K562 (cell line): ENCODE data around the gene ELMO3. TPM values are rescaled to one million over a fixed set of nuclear protein-coding genes. Genes with fewer than 3 reads are reported as not detected.

Experiments used
- ARNT ChIP-seq, 2 experiments: fragments of 450-650 bp; IDR thresholded peaks; 2 replicates each; pipeline ENCODE4 v1.6.1; 2016; ENCODE audit warnings: mild to moderate bottlenecking in 1 of 2
- CREM ChIP-seq: IDR thresholded peaks from 2 replicates; pipeline ENCODE4 v1.6.1; 2014; ENCODE audit warnings: antibody characterized with exemption, low read depth
- CTBP1 ChIP-seq: fragments of 450-650 bp; IDR thresholded peaks from 2 replicates; pipeline ENCODE4 v1.6.1; 2016; ENCODE audit warnings: borderline replicate concordance
- FOXM1 ChIP-seq, 2 experiments: fragments of 450-650 bp in 1 of 2; sonication (generic) in 1 of 2; formaldehyde crosslinking in 1 of 2; IDR thresholded peaks; 2 replicates each; pipeline versions ENCODE4 v1.6.1 to v1.9.0; 2017 to 2022; ENCODE audit warnings: low read depth in 2 of 2, mild to moderate bottlenecking in 2 of 2, missing genetic modification reagents in 1 of 2, moderate library complexity in 1 of 2
- FOXP1 ChIP-seq: sonication (generic); formaldehyde crosslinking; IDR thresholded peaks from 2 replicates; pipeline ENCODE4 v1.8.0; 2022; ENCODE audit warnings: mild to moderate bottlenecking, missing genetic modification reagents
- HDAC2 ChIP-seq: fragments of 450-650 bp; IDR thresholded peaks from 2 replicates; pipeline ENCODE4 v1.6.1; 2016; ENCODE audit warnings: mild to moderate bottlenecking
- JUND ChIP-seq, 2 experiments: IDR thresholded peaks; 2 replicates in 1 of 2; 3 replicates in 1 of 2; pipeline ENCODE4 v1.6.1; 2011; ENCODE audit warnings: borderline replicate concordance in 2 of 2, low read depth in 2 of 2, low read length in 2 of 2, improper control_type of control experiment in 1 of 2, missing biosample characterization in 1 of 2, missing genetic modification characterization in 1 of 2, missing genetic modification reagents in 1 of 2
- KAT7 ChIP-seq: sonication (generic); formaldehyde crosslinking; IDR thresholded peaks from 2 replicates; pipeline ENCODE4 v1.8.0; 2022; ENCODE audit warnings: missing genetic modification reagents, mild to moderate bottlenecking, borderline replicate concordance
- NFIC ChIP-seq: fragments of 450-650 bp; IDR thresholded peaks from 2 replicates; pipeline ENCODE4 v1.6.1; 2017; ENCODE audit warnings: mild to moderate bottlenecking, inconsistent platforms
- RAD51 ChIP-seq: fragments of 450-650 bp; IDR thresholded peaks from 2 replicates; pipeline ENCODE4 v1.7.1; 2016; ENCODE audit warnings: low read depth, mild to moderate bottlenecking, borderline replicate concordance
- RNF2 ChIP-seq: sonication (generic); IDR thresholded peaks from 2 replicates; pipeline ENCODE4 v1.6.1; 2016
- SMARCA5 ChIP-seq: fragments of 450-650 bp; IDR thresholded peaks from 2 replicates; pipeline ENCODE4 v1.6.1; 2016
- TEAD4 ChIP-seq, 2 experiments: sonication (generic) in 1 of 2; formaldehyde crosslinking in 1 of 2; IDR thresholded peaks; 2 replicates each; pipeline versions ENCODE4 v1.6.1 to v1.8.0; 2012 to 2022; ENCODE audit warnings: borderline replicate concordance in 1 of 2, inconsistent platforms in 1 of 2, low read length in 1 of 2, mild to moderate bottlenecking in 1 of 2, missing genetic modification reagents in 1 of 2
- U2AF2 ChIP-seq: fragments of 200-400 bp; formaldehyde crosslinking; optimal IDR thresholded peaks from 2 replicates; pipeline ENCODE3; 2017; ENCODE audit warnings: low read depth, mild to moderate bottlenecking, low read length
- ZBTB17 ChIP-seq: fragments of 450-650 bp; formaldehyde crosslinking; IDR thresholded peaks from 2 replicates; pipeline ENCODE4 v1.4.0; 2020; ENCODE audit warnings: mild to moderate bottlenecking
- ZFP36 ChIP-seq: fragments of 150-350 bp; IDR thresholded peaks from 2 replicates; pipeline ENCODE4 v1.6.1; 2018; ENCODE audit warnings: low read length, low read depth; ENCODE audit not compliant: partially characterized antibody
- ZNF175 ChIP-seq: fragments of 200-800 bp; sonication (Bioruptor generic); IDR thresholded peaks from 2 replicates; pipeline ENCODE4 v1.6.1; 2016; ENCODE audit warnings: low read depth, mild to moderate bottlenecking, missing genetic modification characterization, missing compliant biosample characterization
- ZNF3 ChIP-seq: fragments of 250-450 bp; sonication (Bioruptor Pico); IDR thresholded peaks from 2 replicates; pipeline ENCODE4 v1.5.0; 2021; ENCODE audit warnings: mild to moderate bottlenecking, moderate library complexity
- ZNF347 ChIP-seq: fragments of 450-650 bp; formaldehyde crosslinking; IDR thresholded peaks from 2 replicates; pipeline ENCODE4 v1.4.0; 2020; ENCODE audit warnings: low read depth, mild to moderate bottlenecking, moderate library complexity
- ZNF584 ChIP-seq: fragments of 200-800 bp; sonication (Bioruptor generic); IDR thresholded peaks from 2 replicates; pipeline ENCODE4 v1.6.1; 2016; ENCODE audit warnings: low read depth, mild to moderate bottlenecking, missing genetic modification characterization, missing compliant biosample characterization
- ZNF696 ChIP-seq: fragments of 250-450 bp; sonication (Bioruptor Pico); conservative IDR thresholded peaks from 2 replicates; pipeline ENCODE4 v1.4.0; 2020; ENCODE audit warnings: mild to moderate bottlenecking, moderate library complexity
- polyA plus RNA-seq, 8 experiments: library from polyadenylated mRNA; depleted of rRNA in 4 of 8; stranded (reverse) in 5 of 8; unstranded in 3 of 8; fragments of >200 nt; fragmentation: Nextera tagmentation in 2 of 8; fragmentation: Illumina TruSeq in 1 of 8; extraction: Ambion mirVana in 2 of 8; extraction: Trizol in 1 of 8; gene quantifications; 2 replicates each; pipeline versions ENCODE4 v1.2.1 to v1.2.3, GENCODE V29; 2011 to 2014; ENCODE audit warnings: inconsistent platforms in 1 of 8, missing spikeins in 1 of 8
- total RNA-seq, 7 experiments: library from RNA; depleted of rRNA in 6 of 7; stranded (reverse); fragments of >200 nt in 6 of 7; fragmentation: Illumina TruSeq in 2 of 7; extraction: Trizol in 2 of 7; gene quantifications; 2 replicates each; pipeline versions ENCODE4 v1.2.1 to v1.2.3, GENCODE V29; 2011 to 2021; ENCODE audit warnings: low replicate concordance in 1 of 7
- TF ChIP-seq, protein P1 (sequence below): fragments of 450-650 bp; formaldehyde crosslinking; IDR thresholded peaks from 2 replicates; pipeline ENCODE4 v1.4.0; 2020; ENCODE audit warnings: mild to moderate bottlenecking, mixed read lengths
- TF ChIP-seq, protein P2 (sequence below): fragments of 450-650 bp; IDR thresholded peaks from 2 replicates; pipeline ENCODE4 v1.6.1; 2018; ENCODE audit not compliant: partially characterized antibody

The ELMO3 gene
- total and polyA plus RNA-seq, 9 of the 15 experiments (the other 6 are each of a cell fraction or from before 2014, with no cell fraction given), result 0.04 to 5.1 (median 1.5) TPM

DNA sequence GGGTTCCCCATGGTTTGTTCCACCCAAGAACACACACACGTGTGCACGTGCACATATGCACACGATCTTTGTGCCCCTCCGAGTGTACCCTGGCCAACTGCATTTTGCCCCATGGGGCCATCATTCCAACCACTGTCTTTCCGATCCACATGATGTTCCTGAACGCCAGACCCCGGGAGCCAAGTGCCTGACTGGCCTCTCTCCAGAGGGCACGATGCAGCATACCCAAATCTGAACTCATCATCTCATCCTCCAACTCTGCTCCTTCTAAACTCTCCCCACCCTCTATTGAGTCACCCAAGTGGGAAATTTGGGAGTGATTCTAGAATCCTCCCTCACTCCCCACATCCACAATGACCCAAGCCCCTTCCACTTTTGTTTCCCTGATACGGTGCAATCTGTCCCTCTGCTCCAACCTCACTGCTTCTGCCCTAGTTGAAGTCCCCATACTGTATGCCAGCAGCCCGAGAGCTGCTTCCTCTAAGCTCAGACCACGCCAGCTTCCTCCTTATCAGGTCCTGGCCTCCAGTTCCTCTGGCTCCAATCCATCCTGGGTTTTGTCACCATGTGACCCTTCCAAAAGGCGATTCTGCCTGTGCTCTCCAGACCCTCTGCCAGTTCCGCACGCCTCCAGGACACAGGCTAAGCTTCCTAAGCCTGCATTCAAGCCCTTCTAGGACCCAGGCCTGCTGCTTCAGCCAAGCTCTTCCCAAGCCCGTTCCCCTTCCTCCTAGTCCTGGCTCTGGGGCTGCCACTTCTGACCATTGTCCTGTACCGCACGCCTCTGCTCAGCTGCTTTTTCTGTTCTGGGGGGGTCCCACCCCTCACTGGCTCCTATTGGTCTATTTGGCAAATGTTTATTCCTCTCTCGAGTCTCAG, 17.9 kb downstream of the ELMO3 start (continued):
- TF ChIP-seq, protein P1, sequence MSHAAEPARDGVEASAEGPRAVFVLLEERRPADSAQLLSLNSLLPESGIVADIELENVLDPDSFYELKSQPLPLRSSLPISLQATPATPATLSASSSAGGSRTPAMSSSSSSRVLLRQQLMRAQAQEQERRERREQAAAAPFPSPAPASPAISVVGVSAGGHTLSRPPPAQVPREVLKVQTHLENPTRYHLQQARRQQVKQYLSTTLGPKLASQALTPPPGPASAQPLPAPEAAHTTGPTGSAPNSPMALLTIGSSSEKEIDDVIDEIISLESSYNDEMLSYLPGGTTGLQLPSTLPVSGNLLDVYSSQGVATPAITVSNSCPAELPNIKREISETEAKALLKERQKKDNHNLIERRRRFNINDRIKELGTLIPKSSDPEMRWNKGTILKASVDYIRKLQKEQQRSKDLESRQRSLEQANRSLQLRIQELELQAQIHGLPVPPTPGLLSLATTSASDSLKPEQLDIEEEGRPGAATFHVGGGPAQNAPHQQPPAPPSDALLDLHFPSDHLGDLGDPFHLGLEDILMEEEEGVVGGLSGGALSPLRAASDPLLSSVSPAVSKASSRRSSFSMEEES, result 0 out of 2 replicates have a peak, but pooled peaks have one; percentile 8
- peak; percentile 61 for TF ChIP-seq RAD51
- TF ChIP-seq, protein P2, sequence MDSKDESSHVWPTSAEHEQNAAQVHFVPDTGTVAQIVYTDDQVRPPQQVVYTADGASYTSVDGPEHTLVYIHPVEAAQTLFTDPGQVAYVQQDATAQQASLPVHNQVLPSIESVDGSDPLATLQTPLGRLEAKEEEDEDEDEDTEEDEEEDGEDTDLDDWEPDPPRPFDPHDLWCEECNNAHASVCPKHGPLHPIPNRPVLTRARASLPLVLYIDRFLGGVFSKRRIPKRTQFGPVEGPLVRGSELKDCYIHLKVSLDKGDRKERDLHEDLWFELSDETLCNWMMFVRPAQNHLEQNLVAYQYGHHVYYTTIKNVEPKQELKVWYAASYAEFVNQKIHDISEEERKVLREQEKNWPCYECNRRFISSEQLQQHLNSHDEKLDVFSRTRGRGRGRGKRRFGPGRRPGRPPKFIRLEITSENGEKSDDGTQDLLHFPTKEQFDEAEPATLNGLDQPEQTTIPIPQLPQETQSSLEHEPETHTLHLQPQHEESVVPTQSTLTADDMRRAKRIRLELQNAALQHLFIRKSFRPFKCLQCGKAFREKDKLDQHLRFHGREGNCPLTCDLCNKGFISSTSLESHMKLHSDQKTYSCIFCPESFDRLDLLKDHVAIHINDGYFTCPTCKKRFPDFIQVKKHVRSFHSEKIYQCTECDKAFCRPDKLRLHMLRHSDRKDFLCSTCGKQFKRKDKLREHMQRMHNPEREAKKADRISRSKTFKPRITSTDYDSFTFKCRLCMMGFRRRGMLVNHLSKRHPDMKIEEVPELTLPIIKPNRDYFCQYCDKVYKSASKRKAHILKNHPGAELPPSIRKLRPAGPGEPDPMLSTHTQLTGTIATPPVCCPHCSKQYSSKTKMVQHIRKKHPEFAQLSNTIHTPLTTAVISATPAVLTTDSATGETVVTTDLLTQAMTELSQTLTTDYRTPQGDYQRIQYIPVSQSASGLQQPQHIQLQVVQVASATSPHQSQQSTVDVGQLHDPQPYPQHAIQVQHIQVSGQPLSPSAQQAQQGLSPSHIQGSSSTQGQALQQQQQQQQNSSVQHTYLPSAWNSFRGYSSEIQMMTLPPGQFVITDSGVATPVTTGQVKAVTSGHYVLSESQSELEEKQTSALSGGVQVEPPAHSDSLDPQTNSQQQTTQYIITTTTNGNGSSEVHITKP, result no peak
- no peak for TF ChIP-seq ZNF175 (CRISPR knock-in tag)
- TF ChIP-seq ZNF584, result no peak
- no peak for TF ChIP-seq FOXM1 (IDR thresholded peaks at IDR 0.05; ENCODE audit: low read depth)
- no peak for TF ChIP-seq FOXM1 (CRISPR knock-in tag; IDR thresholded peaks at IDR 0.05; ENCODE audit: low read depth)
- TF ChIP-seq FOXP1 (CRISPR knock-in tag), result no peak
- no peak for TF ChIP-seq KAT7 (CRISPR knock-in tag)
- TF ChIP-seq ZNF696 (CRISPR knock-in tag), result no peak
- no peak for TF ChIP-seq SMARCA5
- TF ChIP-seq CTBP1, result peak; percentile 65; the same call in 1 of the 2 replicates
- TF ChIP-seq RNF2, result no peak
- no peak for TF ChIP-seq ZNF347
- no peak for TF ChIP-seq ZFP36
- TF ChIP-seq NFIC, result peak; percentile 76
- no peak for TF ChIP-seq HDAC2
- no peak for TF ChIP-seq ZBTB17 (CRISPR knock-in tag)
- TF ChIP-seq JUND (IDR thresholded peaks at IDR 0.05; ENCODE audit: borderline replicate concordance, low read depth, low read length), result 0 out of 2 replicates have a peak, but pooled peaks have one; percentile 34
- peak; percentile 66; the same call in 2 of the 3 replicates for TF ChIP-seq JUND (tag; IDR thresholded peaks at IDR 0.05; ENCODE audit: borderline replicate concordance, low read depth, low read length)
- TF ChIP-seq ARNT (IDR thresholded peaks at IDR 0.05), result no peak
- no peak; the same call in 1 of the 2 replicates for TF ChIP-seq TEAD4 (IDR thresholded peaks at IDR 0.05; ENCODE audit: low read length)
- no peak for TF ChIP-seq TEAD4 (CRISPR knock-in tag; IDR thresholded peaks at IDR 0.05; ENCODE audit: borderline replicate concordance)
- no peak for TF ChIP-seq ZNF3 (CRISPR knock-in tag)
- TF ChIP-seq CREM, result no peak
- TF ChIP-seq U2AF2, result no peak
